ENCODE measurements around the gene GSK3A.

GRCh38 chr19:42201489-42202289 is 40.7 kb downstream of the GSK3A start:
- 0 out of 2 replicates have a peak, but pooled peaks have one; percentile 5 for TF ChIP-seq EGR2 (tag by site-specific recombination; IDR thresholded peaks at IDR 0.05; ENCODE audit: low read depth)
- TF ChIP-seq ZNF416 (tag by site-specific recombination; IDR thresholded peaks at IDR 0.05), result no peak
- no peak for TF ChIP-seq ZNF449 (tag by site-specific recombination; IDR thresholded peaks at IDR 0.05)
- TF ChIP-seq ZNF600 (tag by site-specific recombination; IDR thresholded peaks at IDR 0.05), result no peak
- TF ChIP-seq ZNF423 (tag by site-specific recombination; IDR thresholded peaks at IDR 0.05), result no peak
- no peak for TF ChIP-seq ZNF274 (IDR thresholded peaks at IDR 0.05; ENCODE audit: low read length)
- no peak for TF ChIP-seq ZNF274 (tag by site-specific recombination; IDR thresholded peaks at IDR 0.05; ENCODE audit: borderline replicate concordance)
- TF ChIP-seq ZNF558 (tag by site-specific recombination; IDR thresholded peaks at IDR 0.05), result no peak
- no peak for TF ChIP-seq ZBTB21 (tag by site-specific recombination; IDR thresholded peaks at IDR 0.05)
- TF ChIP-seq CTCF (tag by site-specific recombination; IDR thresholded peaks at IDR 0.05), result no peak
